GM12878 (cell line): Measurements from ENCODE around the gene ADM. TPM values are rescaled to one million over a fixed set of nuclear protein-coding genes. Genes with fewer than 3 reads are reported as not detected.

ENCODE experiments used
- ATAC-seq: fragments of 200-7000 bp; cut with Tn5 transposase; 3 replicates; pipeline ENCODE4 v1.9.1; 2020; ENCODE audit warnings: mild to moderate bottlenecking, moderate library complexity
- BruUV-seq: library from RNA; stranded (reverse); fragments of 400-500 nt; replicated peaks from 2 replicates; lab custom pipeline; 2021; lab: Mats Ljungman, UMichigan
- CTCF ChIA-PET: fragments of 300-600 bp; sonication (Branson Sonifier 250); formaldehyde crosslinking; extraction: SDS; loops from one replicate; lab custom pipeline; 2021; ENCODE audit warnings: inconsistent platforms; lab: Yijun Ruan, JAX
- POLR2A ChIA-PET: fragments of 350-600 bp; formaldehyde crosslinking; extraction: SDS; loops from one replicate; lab custom pipeline; 2021; ENCODE audit warnings: inconsistent platforms; lab: Charles Lee
- RAD21 ChIA-PET: fragments of 300-600 bp; sonication (Branson Sonifier 250); formaldehyde crosslinking; loops from one replicate; lab custom pipeline; 2023; ENCODE audit warnings: antibody characterized with exemption; ENCODE audit not compliant: unreplicated experiment; lab: Charles Lee
- SMC1A ChIA-PET: fragments of 300-600 bp; sonication (Branson Sonifier 250); formaldehyde crosslinking; loops from one replicate; lab custom pipeline; 2023; ENCODE audit not compliant: unreplicated experiment, uncharacterized antibody; lab: Charles Lee
- DNase-seq: peaks from one replicate; pipeline ENCODE4 v3.0.0-alpha.2; 2011; ENCODE audit warnings: low read depth, low spot score
- FAIRE-seq: peaks from 3 replicates; lab custom pipeline; 2011; peaks lifted over from hg19 to GRCh38; lab: Jason Lieb, UNC
- H2AFZ ChIP-seq: 2 replicates; pipeline ENCODE4 v1.6.0; 2011; ENCODE audit warnings: low read depth, low read length, control low read depth; ENCODE audit not compliant: control insufficient read depth
- H3K27ac ChIP-seq: 2 replicates; pipeline ENCODE4 v1.5.1; 2011; ENCODE audit warnings: control low read depth; ENCODE audit not compliant: control insufficient read depth, insufficient read depth
- H3K27me3 ChIP-seq, 2 experiments: replicated peaks in 1 of 2; 2 replicates each; pipeline versions ENCODE4 v1.6.0 to v1.6.1; 2011; ENCODE audit warnings: low read length in 1 of 2; ENCODE audit not compliant: control insufficient read depth in 2 of 2, insufficient read depth in 2 of 2
- H3K36me3 ChIP-seq, 2 experiments: 2 replicates each; pipeline ENCODE4 v1.5.1; 2011; ENCODE audit warnings: low read length in 1 of 2; ENCODE audit not compliant: control insufficient read depth in 2 of 2, insufficient read depth in 2 of 2
- H3K4me1 ChIP-seq: 2 replicates; pipeline ENCODE4 v1.6.1; 2011; ENCODE audit warnings: mild to moderate bottlenecking, low read length, moderate library complexity, mixed read lengths; ENCODE audit not compliant: control insufficient read depth, insufficient read depth
- H3K4me2 ChIP-seq: 2 replicates; pipeline ENCODE4 v1.6.0; 2011; ENCODE audit warnings: control low read depth; ENCODE audit not compliant: control insufficient read depth, insufficient read depth
- H3K4me3 ChIP-seq: fragments of 200-600 bp; sonication (generic); 2 replicates; pipeline ENCODE4 v1.5.1; 2016
- H3K79me2 ChIP-seq: 2 replicates; pipeline ENCODE4 v1.6.0; 2011; ENCODE audit warnings: low read length; ENCODE audit not compliant: control insufficient read depth, insufficient read depth
- H3K9ac ChIP-seq: 2 replicates; pipeline ENCODE4 v1.8.0; 2011; ENCODE audit warnings: low read length, control low read depth, mixed read lengths; ENCODE audit not compliant: control insufficient read depth, insufficient read depth
- H3K9me3 ChIP-seq: replicated peaks from 3 replicates; pipeline ENCODE4 v1.5.1; 2011; ENCODE audit warnings: mild to moderate bottlenecking, low read length; ENCODE audit not compliant: control insufficient read depth, insufficient read depth
- H4K20me1 ChIP-seq: 2 replicates; pipeline ENCODE4 v1.6.0; 2011; ENCODE audit not compliant: control insufficient read depth, insufficient read depth
- ATF7 ChIP-seq: fragments of 450-650 bp; IDR thresholded peaks from 2 replicates; pipeline ENCODE4 v1.6.1; 2016; ENCODE audit warnings: low read depth, mild to moderate bottlenecking
- BCLAF1 ChIP-seq: fragments of 450-650 bp; IDR thresholded peaks from 2 replicates; pipeline ENCODE4 v1.6.1; 2017; ENCODE audit warnings: antibody characterized with exemption, mild to moderate bottlenecking, moderate library complexity
- BHLHE40 ChIP-seq, 2 experiments: fragments of 450-650 bp in 1 of 2; IDR thresholded peaks; 2 replicates each; pipeline ENCODE4 v1.6.1; 2011 to 2017; ENCODE audit warnings: low read depth in 2 of 2, borderline replicate concordance in 1 of 2, improper control_type of control experiment in 1 of 2, low read length in 1 of 2, mild to moderate bottlenecking in 1 of 2
- CBFB ChIP-seq: IDR thresholded peaks from 2 replicates; pipeline ENCODE4 v1.6.1; 2016; ENCODE audit warnings: antibody characterized with exemption, low read depth
- CEBPB ChIP-seq, 2 experiments: fragments of 150-350 bp in 1 of 2; IDR thresholded peaks; 2 replicates each; pipeline ENCODE4 v1.6.1; 2012 to 2014; ENCODE audit warnings: low read depth in 2 of 2, low read length in 2 of 2, borderline replicate concordance in 1 of 2, inconsistent platforms in 1 of 2
- EED ChIP-seq: sonication (generic); IDR thresholded peaks from 2 replicates; pipeline ENCODE4 v1.6.1; 2016; ENCODE audit warnings: antibody characterized with exemption, low read depth
- KDM1A ChIP-seq: fragments of 200-600 bp; sonication (generic); IDR thresholded peaks from 2 replicates; pipeline ENCODE4 v1.6.1; 2016; ENCODE audit warnings: borderline replicate concordance
- NBN ChIP-seq: fragments of 450-650 bp; IDR thresholded peaks from 2 replicates; pipeline ENCODE4 v1.6.1; 2016
- PML ChIP-seq: IDR thresholded peaks from 2 replicates; pipeline ENCODE4 v1.6.1; 2012; ENCODE audit warnings: low read length, inconsistent platforms
- RAD21 ChIP-seq: IDR thresholded peaks from 2 replicates; pipeline ENCODE4 v1.6.1; 2011; ENCODE audit warnings: mild to moderate bottlenecking, low read depth, low read length, moderate library complexity; ENCODE audit not compliant: insufficient read depth
- RUNX3 ChIP-seq: IDR thresholded peaks from 2 replicates; pipeline ENCODE4 v1.6.1; 2012; ENCODE audit warnings: low read length, inconsistent platforms
- SPI1 ChIP-seq: IDR thresholded peaks from 2 replicates; pipeline ENCODE4 v1.6.1; 2011; ENCODE audit warnings: low read depth, mild to moderate bottlenecking, low read length, moderate library complexity, borderline replicate concordance; ENCODE audit not compliant: insufficient read depth
- SRF ChIP-seq, 2 experiments: IDR thresholded peaks; 2 replicates each; pipeline ENCODE4 v1.6.1; 2011; ENCODE audit warnings: low read depth in 2 of 2, low read length in 2 of 2, mild to moderate bottlenecking in 1 of 2, moderate library complexity in 1 of 2
- SUPT20H ChIP-seq: IDR thresholded peaks from 2 replicates; pipeline ENCODE4 v1.6.1; 2011; ENCODE audit warnings: low read depth, mild to moderate bottlenecking, low read length, moderate library complexity, borderline replicate concordance; ENCODE audit not compliant: control insufficient read depth
- ZBTB40 ChIP-seq: fragments of 450-650 bp; IDR thresholded peaks from 2 replicates; pipeline ENCODE4 v1.6.1; 2016; ENCODE audit warnings: mild to moderate bottlenecking, moderate library complexity, borderline replicate concordance
- ZNF217 ChIP-seq: fragments of 450-650 bp; IDR thresholded peaks from 2 replicates; pipeline ENCODE4 v1.6.1; 2017; ENCODE audit warnings: antibody characterized with exemption, mild to moderate bottlenecking
- WGBS: methylation state at CpG from one replicate; pipeline ENCODE4 v1.1.6; 2016; ENCODE audit warnings: low lambda C conversion rate; ENCODE audit not compliant: insufficient replicate concordance, insufficient coverage; ENCODE audit errors: missing lambda C conversion rate; 5-methylcytosine and 5-hydroxymethylcytosine counted together
- in situ Hi-C: fragments of 300-500 bp; cut with MboI; formaldehyde crosslinking; loops from 9 replicates; pipeline ENCODE4 v1.14.3; 2018; ENCODE audit warnings: mixed read lengths
- intact Hi-C: fragments of 100-400 bp; cut with micrococcal nuclease; formaldehyde crosslinking; loops from one replicate; pipeline ENCODE4 v1.14.2; 2022; ENCODE audit not compliant: unreplicated experiment
- polyA plus RNA-seq, 11 experiments: library from polyadenylated mRNA; depleted of rRNA in 4 of 11; unstranded in 6 of 11; stranded (reverse) in 5 of 11; fragments of >200 nt; fragmentation: Nextera tagmentation in 4 of 11; fragmentation: Illumina TruSeq in 1 of 11; extraction: Ambion mirVana in 4 of 11; extraction: Trizol in 1 of 11; gene quantifications; 1 replicate in 1 of 11; 2 replicates in 10 of 11; pipeline versions ENCODE4 v1.2.1 to v1.2.3, GENCODE V29; 2011 to 2016; ENCODE audit warnings: inconsistent platforms in 2 of 11, missing spikeins in 2 of 11, low read depth in 1 of 11
- total RNA-seq, 4 experiments: library from RNA; depleted of rRNA in 3 of 4; stranded (reverse); fragments of >200 nt in 3 of 4; fragmentation: Illumina TruSeq in 1 of 4; extraction: Trizol in 1 of 4; gene quantifications; 2 replicates each; pipeline versions ENCODE4 v1.2.1 to v1.2.3, GENCODE V29; 2013 to 2021

The ADM gene
- total and polyA plus RNA-seq, 10 of the 15 experiments (the other 5 are each of a cell fraction or from before 2014, with no cell fraction given): 0.11 to 4.2 (median 0.21) TPM; not detected in 7

- ChIA-PET RAD21 (interaction anchor here (1.0 to 2.7 kb wide), 9 partner anchors 10 to 728 kb away, joined by 3 to 10 read pairs (median 4); no protein-coding TSS in a partner anchor), SMC1A (interaction anchor here (0.6 to 3.3 kb wide), 17 partner anchors 8 to 726 kb away, joined by 3 to 13 read pairs (median 4); no protein-coding TSS in a partner anchor), POLR2A (interaction anchor here (1.4 kb wide), 1 partner anchor 14 kb away, joined by 6 read pairs; no protein-coding TSS in a partner anchor), CTCF (interaction anchor here (0.7 to 4.5 kb wide), 16 partner anchors 8 to 545 kb away, joined by 3 to 48 read pairs (median 4); no protein-coding TSS in a partner anchor)
- no peak for DNase-seq
- Histone ChIP-seq H3K79me2 (no peaks in the 10 kb centered on the region), H3K4me2 (peak overlapping the region; percentile 88), H3K9me3 (no peaks in the 10 kb centered on the region; the same call in 2 of the 3 replicates), H3K4me1 (peaks cover 37% of the 10 kb centered on the region), H3K4me3 (peak overlapping the region; percentile 65; the same call in 1 of the 2 replicates), H4K20me1 (no peaks in the 10 kb centered on the region), H3K9ac (no peak overlapping the region), H3K27ac (no peak overlapping the region), H2AFZ (no peak overlapping the region; the same call in 1 of the 2 replicates), H3K27me3 (peaks cover 32 to 47% of the 10 kb centered on the region in 2 experiments), H3K36me3 (no peaks in the 10 kb centered on the region)
- no peak for FAIRE-seq
- no TSS peak for BruUV-seq
- ATAC-seq: no peak
- intact Hi-C loops: loop anchor here (10.0 kb wide), 1 partner anchor 689 kb away; no protein-coding TSS in a partner anchor
- 4% methylated on average over 29 of the region's 29 CpGs for WGBS
- in situ Hi-C loops: loop anchor here (10.0 kb wide), 1 partner anchor 689 kb away; no protein-coding TSS in a partner anchor
- TF ChIP-seq ZNF217 (no peak), EED (no peak), PML (no peak), NBN (no peak), ATF7 (no peak), SPI1 (0 out of 2 replicates have a peak, but pooled peaks have one; percentile 19), RUNX3 (no peak), ZBTB40 (no peak), BCLAF1 (no peak), CEBPB (IDR thresholded peaks at IDR 0.05; ENCODE audit: borderline replicate concordance in 1 of 2, low read depth in 2 of 2, low read length in 2 of 2) (no peak), SUPT20H (no peak), CBFB (no peak), KDM1A (no peak), SRF (IDR thresholded peaks at IDR 0.05; ENCODE audit: low read depth in 2 of 2, low read length in 2 of 2) (0 out of 4 replicates have a peak, but pooled peaks of 1 of the 2 experiments have one; percentile 27), BHLHE40 (IDR thresholded peaks at IDR 0.05; ENCODE audit: borderline replicate concordance in 1 of 2, low read depth in 2 of 2, low read length in 1 of 2) (no peak; a peak in 1 of 4 replicates), RAD21 (no peak)
Observed at GRCh38 chr11:10303558-10304363, 1.1 kb upstream of the ADM start.
